Suppressor macrophage treated with lipopolysaccharide for 4 hours (primary cell): ENCODE measurements around the gene ZNF593.

ENCODE experiments used
- DNase-seq: peaks from one replicate; pipeline ENCODE4 v3.0.0-alpha.2; 2020

The ZNF593 gene

GRCh38 chr1:26213335-26213905, 43.7 kb downstream of the ZNF593 start:
- no peak for DNase-seq

DNA sequence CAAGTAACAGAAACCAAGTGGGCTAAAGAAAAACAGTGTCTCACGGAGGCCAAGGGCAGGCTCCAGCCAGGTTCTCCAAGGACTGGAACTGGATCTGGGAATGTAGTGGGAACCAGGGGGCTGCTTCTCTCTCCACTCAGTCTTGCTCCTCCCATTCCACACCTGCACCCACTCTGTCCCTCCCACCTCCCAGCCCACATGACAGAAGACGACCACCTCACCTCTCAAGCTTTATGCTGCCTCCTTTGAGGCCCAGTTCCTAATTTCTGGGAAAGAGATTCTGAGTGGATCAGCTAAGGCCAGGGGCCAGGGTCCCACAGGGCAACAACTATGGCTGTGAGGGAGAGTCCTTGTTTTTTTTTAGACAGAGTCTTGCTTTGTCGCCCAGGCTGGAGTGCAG, 45.5 kb downstream of the ZNF593 start:
- DNase-seq = no peak

DNA sequence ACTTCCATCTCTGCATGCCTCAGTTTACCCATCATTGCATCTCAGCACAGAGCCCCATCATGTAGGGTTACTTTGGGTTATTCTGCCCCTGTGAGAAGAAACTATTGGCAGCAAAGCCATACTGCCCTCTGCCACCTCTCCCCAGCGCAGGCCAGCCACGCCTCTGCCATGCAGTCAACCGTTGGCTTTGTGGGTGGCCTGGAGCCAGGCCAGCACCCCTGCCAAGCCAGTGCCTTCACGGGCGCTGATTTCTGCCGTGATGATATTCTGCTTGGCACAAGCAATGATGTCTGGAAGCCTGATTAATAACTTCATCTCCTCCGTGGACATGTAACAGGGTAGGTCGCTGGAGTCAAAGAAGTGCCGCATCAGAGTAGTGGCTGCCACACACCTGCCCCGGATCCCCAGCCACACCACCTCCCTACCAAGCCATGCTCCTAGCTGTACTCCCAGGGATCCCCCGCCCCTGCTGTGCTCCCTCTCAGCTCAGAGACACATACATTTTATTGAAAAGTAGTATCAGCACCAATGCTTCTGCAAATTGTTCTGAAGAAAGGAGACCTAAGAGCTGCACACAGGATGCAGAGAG, 49.3 kb downstream of the ZNF593 start:
- DNase-seq = no peak
